ENCODE results near the gene ARCN1. TPM values are rescaled to one million over a fixed set of nuclear protein-coding genes. Genes with fewer than 3 reads are reported as not detected.

ARCN1 gene
- total and polyA plus RNA-seq, 9 of the 15 experiments (the other 6 are each of a cell fraction or from before 2014, with no cell fraction given): 30.0 to 224 (median 76.4) TPM

DNA sequence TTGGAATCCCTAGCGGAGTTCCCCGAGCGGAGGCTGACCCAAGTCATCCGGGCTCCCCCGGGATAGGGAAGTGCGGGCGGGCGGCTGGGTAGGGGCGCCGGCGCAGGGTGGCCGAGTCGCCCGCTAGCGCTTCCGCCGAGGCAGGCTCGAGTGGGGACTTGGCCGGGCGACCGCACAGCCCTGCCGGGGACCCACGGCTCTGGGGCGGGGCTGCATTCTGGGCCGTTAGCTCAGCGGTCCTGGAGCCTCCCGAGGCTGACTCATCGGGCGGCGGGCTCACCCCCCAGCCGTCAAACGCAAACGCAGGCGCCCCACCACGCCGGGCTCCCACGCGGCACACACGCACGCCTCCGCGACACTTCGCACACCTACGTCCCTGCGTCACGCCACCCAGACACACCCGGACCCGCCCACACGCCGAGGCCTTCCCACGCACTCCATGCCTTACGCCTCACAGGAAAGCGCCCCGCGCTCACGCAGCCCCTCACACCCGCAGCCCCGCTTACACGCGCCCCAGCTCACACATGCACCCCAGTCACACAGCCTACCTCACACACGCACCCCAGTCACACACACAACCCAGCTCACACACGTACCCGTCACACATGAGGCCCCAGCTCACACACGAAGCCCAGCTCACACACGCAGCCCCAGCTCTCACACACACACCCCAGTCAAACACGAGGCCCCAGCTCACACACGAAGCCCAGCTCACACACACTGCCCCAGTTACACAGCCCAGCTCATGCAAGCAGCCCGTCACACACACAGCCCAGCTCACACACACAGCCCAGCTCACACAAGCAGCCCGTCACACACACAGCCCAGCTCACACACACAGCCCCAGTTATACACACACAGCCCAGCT, 36.4 kb downstream of the ARCN1 start (continued):
- TF ChIP-seq, protein P1, sequence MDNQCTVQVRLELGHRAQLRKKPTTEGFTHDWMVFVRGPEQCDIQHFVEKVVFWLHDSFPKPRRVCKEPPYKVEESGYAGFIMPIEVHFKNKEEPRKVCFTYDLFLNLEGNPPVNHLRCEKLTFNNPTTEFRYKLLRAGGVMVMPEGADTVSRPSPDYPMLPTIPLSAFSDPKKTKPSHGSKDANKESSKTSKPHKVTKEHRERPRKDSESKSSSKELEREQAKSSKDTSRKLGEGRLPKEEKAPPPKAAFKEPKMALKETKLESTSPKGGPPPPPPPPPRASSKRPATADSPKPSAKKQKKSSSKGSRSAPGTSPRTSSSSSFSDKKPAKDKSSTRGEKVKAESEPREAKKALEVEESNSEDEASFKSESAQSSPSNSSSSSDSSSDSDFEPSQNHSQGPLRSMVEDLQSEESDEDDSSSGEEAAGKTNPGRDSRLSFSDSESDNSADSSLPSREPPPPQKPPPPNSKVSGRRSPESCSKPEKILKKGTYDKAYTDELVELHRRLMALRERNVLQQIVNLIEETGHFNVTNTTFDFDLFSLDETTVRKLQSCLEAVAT (IDR thresholded peaks at IDR 0.05): peak; percentile 68 to 73; a peak in 2 of 4 replicates
- peak; percentile 80; the same call in 1 of the 2 replicates for TF ChIP-seq MTA1 (IDR thresholded peaks at IDR 0.05; ENCODE audit: borderline replicate concordance)
- TF ChIP-seq GATAD2A (IDR thresholded peaks at IDR 0.05): peak; percentile 81
- no peak for TF ChIP-seq SRSF9 (IDR thresholded peaks at IDR 0.05; ENCODE audit: borderline replicate concordance, low read depth, low read length)
- no peak for TF ChIP-seq ZNF124 (CRISPR knock-in tag; IDR thresholded peaks at IDR 0.05)
- no peak for TF ChIP-seq HMG20B (CRISPR knock-in tag; IDR thresholded peaks at IDR 0.05)
- peak in 1 of 2 experiments; percentile 96; a peak in 2 of 4 replicates for TF ChIP-seq HDAC1 (IDR thresholded peaks at IDR 0.05)
- TF ChIP-seq GABPA (tag; conservative IDR thresholded peaks at IDR 0.05; ENCODE audit: low read depth): no peak; the same call in 1 of the 2 replicates
- TF ChIP-seq RUNX1 (IDR thresholded peaks at IDR 0.05; ENCODE audit: low read depth): no peak
- TF ChIP-seq, protein P2, sequence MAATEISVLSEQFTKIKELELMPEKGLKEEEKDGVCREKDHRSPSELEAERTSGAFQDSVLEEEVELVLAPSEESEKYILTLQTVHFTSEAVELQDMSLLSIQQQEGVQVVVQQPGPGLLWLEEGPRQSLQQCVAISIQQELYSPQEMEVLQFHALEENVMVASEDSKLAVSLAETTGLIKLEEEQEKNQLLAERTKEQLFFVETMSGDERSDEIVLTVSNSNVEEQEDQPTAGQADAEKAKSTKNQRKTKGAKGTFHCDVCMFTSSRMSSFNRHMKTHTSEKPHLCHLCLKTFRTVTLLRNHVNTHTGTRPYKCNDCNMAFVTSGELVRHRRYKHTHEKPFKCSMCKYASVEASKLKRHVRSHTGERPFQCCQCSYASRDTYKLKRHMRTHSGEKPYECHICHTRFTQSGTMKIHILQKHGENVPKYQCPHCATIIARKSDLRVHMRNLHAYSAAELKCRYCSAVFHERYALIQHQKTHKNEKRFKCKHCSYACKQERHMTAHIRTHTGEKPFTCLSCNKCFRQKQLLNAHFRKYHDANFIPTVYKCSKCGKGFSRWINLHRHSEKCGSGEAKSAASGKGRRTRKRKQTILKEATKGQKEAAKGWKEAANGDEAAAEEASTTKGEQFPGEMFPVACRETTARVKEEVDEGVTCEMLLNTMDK (IDR thresholded peaks at IDR 0.05; ENCODE audit: borderline replicate concordance, insufficient read depth, low read depth, low read length, poor library complexity, severe bottlenecking): peak; percentile 10
- TF ChIP-seq CHD1 (IDR thresholded peaks at IDR 0.05; ENCODE audit: low read length): no peak
- TF ChIP-seq ZNF217 (CRISPR knock-in tag; IDR thresholded peaks at IDR 0.05): no peak
- TF ChIP-seq MYNN (IDR thresholded peaks at IDR 0.05): peak; percentile 92
- no peak for TF ChIP-seq MYNN (CRISPR knock-in tag; IDR thresholded peaks at IDR 0.05)
- TF ChIP-seq ZNF316 (IDR thresholded peaks at IDR 0.05): peak; percentile 10; the same call in 1 of the 2 replicates
- TF ChIP-seq, protein P3, sequence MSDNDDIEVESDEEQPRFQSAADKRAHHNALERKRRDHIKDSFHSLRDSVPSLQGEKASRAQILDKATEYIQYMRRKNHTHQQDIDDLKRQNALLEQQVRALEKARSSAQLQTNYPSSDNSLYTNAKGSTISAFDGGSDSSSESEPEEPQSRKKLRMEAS (CRISPR knock-in tag; IDR thresholded peaks at IDR 0.05): peak; percentile 93
- TF ChIP-seq JUND (IDR thresholded peaks at IDR 0.05; ENCODE audit: borderline replicate concordance, low read depth, low read length): peak; percentile 94
- peak; percentile 86; the same call in 2 of the 3 replicates for TF ChIP-seq JUND (tag; IDR thresholded peaks at IDR 0.05; ENCODE audit: borderline replicate concordance, low read depth, low read length)
- peak; percentile 45; the same call in 1 of the 2 replicates for TF ChIP-seq GABPB1 (CRISPR knock-in tag; IDR thresholded peaks at IDR 0.05)
- TF ChIP-seq, protein P4, sequence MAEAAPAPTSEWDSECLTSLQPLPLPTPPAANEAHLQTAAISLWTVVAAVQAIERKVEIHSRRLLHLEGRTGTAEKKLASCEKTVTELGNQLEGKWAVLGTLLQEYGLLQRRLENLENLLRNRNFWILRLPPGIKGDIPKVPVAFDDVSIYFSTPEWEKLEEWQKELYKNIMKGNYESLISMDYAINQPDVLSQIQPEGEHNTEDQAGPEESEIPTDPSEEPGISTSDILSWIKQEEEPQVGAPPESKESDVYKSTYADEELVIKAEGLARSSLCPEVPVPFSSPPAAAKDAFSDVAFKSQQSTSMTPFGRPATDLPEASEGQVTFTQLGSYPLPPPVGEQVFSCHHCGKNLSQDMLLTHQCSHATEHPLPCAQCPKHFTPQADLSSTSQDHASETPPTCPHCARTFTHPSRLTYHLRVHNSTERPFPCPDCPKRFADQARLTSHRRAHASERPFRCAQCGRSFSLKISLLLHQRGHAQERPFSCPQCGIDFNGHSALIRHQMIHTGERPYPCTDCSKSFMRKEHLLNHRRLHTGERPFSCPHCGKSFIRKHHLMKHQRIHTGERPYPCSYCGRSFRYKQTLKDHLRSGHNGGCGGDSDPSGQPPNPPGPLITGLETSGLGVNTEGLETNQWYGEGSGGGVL (CRISPR knock-in tag; IDR thresholded peaks at IDR 0.05): no peak
- TF ChIP-seq IRF2 (CRISPR knock-in tag; IDR thresholded peaks at IDR 0.05): peak; percentile 41; the same call in 1 of the 2 replicates

Data from K562 (cell line).